ENCODE data around the gene IL17RD. TPM values are rescaled to one million over a fixed set of nuclear protein-coding genes. Genes with fewer than 3 reads are reported as not detected.

Gene IL17RD
- polyA plus RNA-seq, 1 of the 3 experiments (the other 2 are of a cell fraction) = 2.4 TPM

GRCh38 chr3:57068437-57069089 lies 96.6 kb downstream of the IL17RD start (continued):
- TF ChIP-seq MXI1 (IDR thresholded peaks at IDR 0.05; ENCODE audit: low read depth, low read length) = no peak
- TF ChIP-seq, protein P1, sequence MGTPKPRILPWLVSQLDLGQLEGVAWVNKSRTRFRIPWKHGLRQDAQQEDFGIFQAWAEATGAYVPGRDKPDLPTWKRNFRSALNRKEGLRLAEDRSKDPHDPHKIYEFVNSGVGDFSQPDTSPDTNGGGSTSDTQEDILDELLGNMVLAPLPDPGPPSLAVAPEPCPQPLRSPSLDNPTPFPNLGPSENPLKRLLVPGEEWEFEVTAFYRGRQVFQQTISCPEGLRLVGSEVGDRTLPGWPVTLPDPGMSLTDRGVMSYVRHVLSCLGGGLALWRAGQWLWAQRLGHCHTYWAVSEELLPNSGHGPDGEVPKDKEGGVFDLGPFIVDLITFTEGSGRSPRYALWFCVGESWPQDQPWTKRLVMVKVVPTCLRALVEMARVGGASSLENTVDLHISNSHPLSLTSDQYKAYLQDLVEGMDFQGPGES (IDR thresholded peaks at IDR 0.05; ENCODE audit: low read depth, low read length) = no peak
- peak; percentile 49 for TF ChIP-seq FOSL2 (IDR thresholded peaks at IDR 0.05; ENCODE audit: borderline replicate concordance, low read depth)
- TF ChIP-seq EZH2phosphoT487 (IDR thresholded peaks at IDR 0.05; ENCODE audit: borderline replicate concordance, low read depth) = no peak
- TF ChIP-seq TAF1 (IDR thresholded peaks at IDR 0.05; ENCODE audit: borderline replicate concordance, low read depth, low read length) = no peak
- TF ChIP-seq YY1 (IDR thresholded peaks at IDR 0.05; ENCODE audit: low read depth) = no peak

GRCh38 chr3:57066471-57066870 lies 98.7 kb downstream of the IL17RD start:
- Histone ChIP-seq H3K9me2 (no peaks in the 10 kb centered on the region), H3K4me3 (ENCODE audit: low read depth in 2 of 2, low read length in 1 of 2) (no peak overlapping the region), H4K20me1 (ENCODE audit: insufficient read depth) (no peaks in the 10 kb centered on the region), H3K9ac (no peak overlapping the region), H3F3A (replicated peaks; ENCODE audit: insufficient read depth) (peaks cover 4% of the 10 kb centered on the region), H2AFZ (ENCODE audit: low read depth) (no peak overlapping the region), H3K4me2 (no peak overlapping the region), H3K27ac (ENCODE audit: low read depth in 2 of 2, low read length in 1 of 2) (no peak overlapping the region), H3K36me3 (replicated peaks in 1 of 2; ENCODE audit: control insufficient read depth in 1 of 2, insufficient read depth in 2 of 2, low read length in 1 of 2) (no peaks in the 10 kb centered on the region), H3K4me1 (ENCODE audit: control insufficient read depth in 1 of 2, insufficient read depth in 2 of 2, low read depth in 1 of 2, low read length in 1 of 2) (peaks cover 2 to 5% of the 10 kb centered on the region in 2 experiments; a peak in 3 of 4 replicates), H3K27me3 (ENCODE audit: insufficient read depth) (no peaks in the 10 kb centered on the region), H3K9me3 (no peaks in the 10 kb centered on the region), H3K79me2 (ENCODE audit: insufficient read depth) (no peaks in the 10 kb centered on the region)
- CTCF ChIA-PET = no interaction called here
- POLR2A ChIA-PET = no interaction called here
- DNase-seq = no peak
- no peak for TF ChIP-seq RXRA (IDR thresholded peaks at IDR 0.05; ENCODE audit: borderline replicate concordance, low read depth)
- no peak for TF ChIP-seq JUND (IDR thresholded peaks at IDR 0.05)
- TF ChIP-seq GABPA (IDR thresholded peaks at IDR 0.05; ENCODE audit: low read depth) = no peak
- TF ChIP-seq FOSL2 (IDR thresholded peaks at IDR 0.05; ENCODE audit: borderline replicate concordance, low read depth) = no peak
- no peak for TF ChIP-seq USF1 (IDR thresholded peaks at IDR 0.05; ENCODE audit: borderline replicate concordance, low read depth)
- WGBS (ENCODE audit: low lambda C conversion rate) = 95% methylated on average over 6 of the region's 6 CpGs

DNA sequence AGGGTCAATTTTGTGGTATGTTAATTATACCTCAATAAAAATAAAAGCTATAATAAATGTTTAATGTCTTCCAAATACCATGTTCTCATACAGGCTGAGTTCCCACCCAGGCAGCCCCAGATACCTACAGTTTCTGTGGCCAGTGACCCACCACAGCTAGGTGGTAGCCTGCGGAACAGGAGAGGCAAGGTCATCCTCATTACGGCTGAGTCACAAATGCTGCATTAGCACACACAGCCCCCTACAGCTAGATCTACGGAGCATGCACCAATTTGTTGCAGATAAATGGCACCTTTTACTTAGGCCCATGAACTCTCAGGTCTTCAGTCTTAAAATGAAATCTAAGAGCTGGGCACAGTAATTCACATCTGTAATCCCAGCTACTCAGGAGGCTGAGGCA lies 99.6 kb downstream of the IL17RD start:
- Histone ChIP-seq H2AFZ (ENCODE audit: low read depth) (no peak overlapping the region), H3K79me2 (ENCODE audit: insufficient read depth) (no peaks in the 10 kb centered on the region), H3K4me1 (ENCODE audit: control insufficient read depth in 1 of 2, insufficient read depth in 2 of 2, low read depth in 1 of 2, low read length in 1 of 2) (peaks cover 2 to 5% of the 10 kb centered on the region in 2 experiments; a peak in 3 of 4 replicates), H3K27ac (ENCODE audit: low read depth in 2 of 2, low read length in 1 of 2) (no peak overlapping the region), H3K4me2 (no peak overlapping the region), H3K27me3 (ENCODE audit: insufficient read depth) (no peaks in the 10 kb centered on the region), H3K4me3 (ENCODE audit: low read depth in 2 of 2, low read length in 1 of 2) (no peak overlapping the region), H3K36me3 (replicated peaks in 1 of 2; ENCODE audit: control insufficient read depth in 1 of 2, insufficient read depth in 2 of 2, low read length in 1 of 2) (no peaks in the 10 kb centered on the region), H4K20me1 (ENCODE audit: insufficient read depth) (no peaks in the 10 kb centered on the region), H3K9me3 (no peaks in the 10 kb centered on the region), H3K9me2 (no peaks in the 10 kb centered on the region), H3K9ac (no peak overlapping the region), H3F3A (replicated peaks; ENCODE audit: insufficient read depth) (peaks cover 8% of the 10 kb centered on the region)
- no peak for DNase-seq
- TF ChIP-seq CHD2 (IDR thresholded peaks at IDR 0.05; ENCODE audit: low read length, partially characterized antibody) (no peak), MXI1 (IDR thresholded peaks at IDR 0.05; ENCODE audit: low read depth, low read length) (no peak), RCOR1 (IDR thresholded peaks at IDR 0.05; ENCODE audit: low read length) (no peak), YY1 (IDR thresholded peaks at IDR 0.05; ENCODE audit: low read depth) (no peak), RFX5 (IDR thresholded peaks at IDR 0.05; ENCODE audit: low read length) (no peak), ELF1 (IDR thresholded peaks at IDR 0.05) (no peak), PBX3 (IDR thresholded peaks at IDR 0.05) (no peak)
- TF ChIP-seq, protein P2, sequence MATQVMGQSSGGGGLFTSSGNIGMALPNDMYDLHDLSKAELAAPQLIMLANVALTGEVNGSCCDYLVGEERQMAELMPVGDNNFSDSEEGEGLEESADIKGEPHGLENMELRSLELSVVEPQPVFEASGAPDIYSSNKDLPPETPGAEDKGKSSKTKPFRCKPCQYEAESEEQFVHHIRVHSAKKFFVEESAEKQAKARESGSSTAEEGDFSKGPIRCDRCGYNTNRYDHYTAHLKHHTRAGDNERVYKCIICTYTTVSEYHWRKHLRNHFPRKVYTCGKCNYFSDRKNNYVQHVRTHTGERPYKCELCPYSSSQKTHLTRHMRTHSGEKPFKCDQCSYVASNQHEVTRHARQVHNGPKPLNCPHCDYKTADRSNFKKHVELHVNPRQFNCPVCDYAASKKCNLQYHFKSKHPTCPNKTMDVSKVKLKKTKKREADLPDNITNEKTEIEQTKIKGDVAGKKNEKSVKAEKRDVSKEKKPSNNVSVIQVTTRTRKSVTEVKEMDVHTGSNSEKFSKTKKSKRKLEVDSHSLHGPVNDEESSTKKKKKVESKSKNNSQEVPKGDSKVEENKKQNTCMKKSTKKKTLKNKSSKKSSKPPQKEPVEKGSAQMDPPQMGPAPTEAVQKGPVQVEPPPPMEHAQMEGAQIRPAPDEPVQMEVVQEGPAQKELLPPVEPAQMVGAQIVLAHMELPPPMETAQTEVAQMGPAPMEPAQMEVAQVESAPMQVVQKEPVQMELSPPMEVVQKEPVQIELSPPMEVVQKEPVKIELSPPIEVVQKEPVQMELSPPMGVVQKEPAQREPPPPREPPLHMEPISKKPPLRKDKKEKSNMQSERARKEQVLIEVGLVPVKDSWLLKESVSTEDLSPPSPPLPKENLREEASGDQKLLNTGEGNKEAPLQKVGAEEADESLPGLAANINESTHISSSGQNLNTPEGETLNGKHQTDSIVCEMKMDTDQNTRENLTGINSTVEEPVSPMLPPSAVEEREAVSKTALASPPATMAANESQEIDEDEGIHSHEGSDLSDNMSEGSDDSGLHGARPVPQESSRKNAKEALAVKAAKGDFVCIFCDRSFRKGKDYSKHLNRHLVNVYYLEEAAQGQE (IDR thresholded peaks at IDR 0.05; ENCODE audit: low read depth, low read length) = no peak
- TF ChIP-seq, protein P3, sequence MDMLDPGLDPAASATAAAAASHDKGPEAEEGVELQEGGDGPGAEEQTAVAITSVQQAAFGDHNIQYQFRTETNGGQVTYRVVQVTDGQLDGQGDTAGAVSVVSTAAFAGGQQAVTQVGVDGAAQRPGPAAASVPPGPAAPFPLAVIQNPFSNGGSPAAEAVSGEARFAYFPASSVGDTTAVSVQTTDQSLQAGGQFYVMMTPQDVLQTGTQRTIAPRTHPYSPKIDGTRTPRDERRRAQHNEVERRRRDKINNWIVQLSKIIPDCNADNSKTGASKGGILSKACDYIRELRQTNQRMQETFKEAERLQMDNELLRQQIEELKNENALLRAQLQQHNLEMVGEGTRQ (IDR thresholded peaks at IDR 0.05; ENCODE audit: borderline replicate concordance, low read depth, low read length) = no peak
- ChIA-PET CTCF (interaction anchor here (0.6 to 1.0 kb wide), 2 partner anchors 10 to 31 kb away, joined by 3 read pairs; no protein-coding TSS in a partner anchor), POLR2A (no interaction called here)
- 82% methylated on average over 3 of the region's 3 CpGs for WGBS (ENCODE audit: low lambda C conversion rate)

Measured in SK-N-SH (cell line).